AG04450 (cell line): ENCODE measurements around the gene LRP2BP. TPM values are rescaled to one million over a fixed set of nuclear protein-coding genes. Genes with fewer than 3 reads are reported as not detected.
"Not testable (repeated sequence)": the region's sequence is repeated elsewhere in the genome, so short reads cannot be mapped to it uniquely, and the experiment has no call there.

Experiments
- CTCF ChIA-PET: fragments of 300-600, 350-600 bp; formaldehyde crosslinking; extraction: SDS; loops from one replicate; lab custom pipeline; 2022; ENCODE audit warnings: antibody characterized with exemption, inconsistent platforms; lab: Charles Lee
- POLR2A ChIA-PET: fragments of 350-600 bp; formaldehyde crosslinking; extraction: SDS; loops from one replicate; lab custom pipeline; 2021; ENCODE audit warnings: antibody characterized with exemption, inconsistent platforms; lab: Yijun Ruan, JAX
- DNase-seq: peaks from one replicate; pipeline ENCODE4 v3.0.0-alpha.2; 2011; ENCODE audit warnings: low read depth, low spot score
- H3K27ac ChIP-seq: one replicate; pipeline ENCODE4 v1.5.1; 2012; ENCODE audit warnings: low read depth, low read length, control low read depth
- H3K27me3 ChIP-seq: one replicate; pipeline ENCODE4 v1.6.0; 2012; ENCODE audit warnings: low read length; ENCODE audit not compliant: control insufficient read depth, insufficient read depth
- H3K4me3 ChIP-seq: 2 replicates; pipeline ENCODE4 v1.5.1; 2011; ENCODE audit warnings: mild to moderate bottlenecking, low read depth, low read length, control low read depth
- H3K9me3 ChIP-seq: 2 replicates; pipeline ENCODE4 v1.5.1; 2012; ENCODE audit warnings: low read length; ENCODE audit not compliant: control insufficient read depth, insufficient read depth
- CTCF ChIP-seq: IDR thresholded peaks from 2 replicates; pipeline ENCODE4 v1.5.1; 2011; ENCODE audit warnings: low read depth, low read length, control low read depth, inconsistent platforms
- polyA plus RNA-seq: library from polyadenylated mRNA; depleted of rRNA; stranded (reverse); fragments of >200 nt; gene quantifications from 2 replicates; pipeline ENCODE4 v1.2.3, GENCODE V29; 2011

The LRP2BP gene
- polyA plus RNA-seq, 1 experiment, result 0.05 TPM

- ChIA-PET CTCF (no interaction called here), POLR2A (no interaction called here)
- Histone ChIP-seq H3K9me3 (no peaks in the 10 kb centered on the region), H3K27ac (no peak overlapping the region), H3K27me3 (no peaks in the 10 kb centered on the region), H3K4me3 (no peak overlapping the region)
- TF ChIP-seq CTCF, result no peak
- DNase-seq, result no peak
These were observed 55.8 kb downstream of the LRP2BP start for GRCh38 chr4:185339941-185340340.

- H3K27ac ChIP-seq, result no peak overlapping the region
- H3K4me3 ChIP-seq, result no peak overlapping the region
- DNase-seq, result no peak
- H3K9me3 ChIP-seq, result no peaks in the 10 kb centered on the region
- no peak for TF ChIP-seq CTCF
- ChIA-PET POLR2A (no interaction called here), CTCF (interaction anchor here (1.1 kb wide), 1 partner anchor 152 kb away, joined by 3 read pairs; no protein-coding TSS in a partner anchor)
- H3K27me3 ChIP-seq, result no peaks in the 10 kb centered on the region
These were observed 60.1 kb downstream of the LRP2BP start for GRCh38 chr4:185335579-185335978.

GRCh38 chr4:185334326-185334725 lies 61.4 kb downstream of the LRP2BP start:
- ChIA-PET CTCF (no interaction called here), POLR2A (interaction anchor here (0.6 to 0.7 kb wide), 2 partner anchors 47 to 49 kb away, joined by 3 to 4 read pairs; no protein-coding TSS in a partner anchor)
- TF ChIP-seq CTCF, result no peak
- peaks cover 5% of the 10 kb centered on the region; the same call in 1 of the 2 replicates for H3K9me3 ChIP-seq
- no peak overlapping the region for H3K4me3 ChIP-seq
- no peak overlapping the region for H3K27ac ChIP-seq
- H3K27me3 ChIP-seq, result no peaks in the 10 kb centered on the region
- no peak for DNase-seq

GRCh38 chr4:185332575-185333464 lies 62.9 kb downstream of the LRP2BP start:
- CTCF ChIA-PET, result interaction anchor here (0.6 kb wide), 2 partner anchors 9 to 203 kb away, joined by 3 to 6 read pairs; partner anchors contain the start of gene PDLIM3
- DNase-seq, result no peak
- Histone ChIP-seq H3K4me3 (no peak overlapping the region), H3K27ac (no peak overlapping the region), H3K9me3 (peaks cover 9% of the 10 kb centered on the region; the same call in 1 of the 2 replicates), H3K27me3 (no peaks in the 10 kb centered on the region)
- POLR2A ChIA-PET, result no interaction called here
- TF ChIP-seq CTCF, result no peak

- H3K27ac ChIP-seq, DNase-seq, H3K27me3 ChIP-seq, H3K9me3 ChIP-seq, POLR2A ChIA-PET, H3K4me3 ChIP-seq: not testable (repeated sequence)
- CTCF ChIA-PET, result interaction anchor here (0.6 kb wide), 1 partner anchor 1719 kb away, joined by 3 read pairs; no protein-coding TSS in a partner anchor
These were observed 65.7 kb downstream of the LRP2BP start for GRCh38 chr4:185329879-185330510.
